ENCODE measurements around the gene IGFN1.
A peak's percentile ranks its signal among the peaks of the same experiment; 100 is the strongest.
"Not testable (repeated sequence)": the region's sequence is repeated elsewhere in the genome, so short reads cannot be mapped to it uniquely, and the experiment has no call there.

The IGFN1 gene

DNA sequence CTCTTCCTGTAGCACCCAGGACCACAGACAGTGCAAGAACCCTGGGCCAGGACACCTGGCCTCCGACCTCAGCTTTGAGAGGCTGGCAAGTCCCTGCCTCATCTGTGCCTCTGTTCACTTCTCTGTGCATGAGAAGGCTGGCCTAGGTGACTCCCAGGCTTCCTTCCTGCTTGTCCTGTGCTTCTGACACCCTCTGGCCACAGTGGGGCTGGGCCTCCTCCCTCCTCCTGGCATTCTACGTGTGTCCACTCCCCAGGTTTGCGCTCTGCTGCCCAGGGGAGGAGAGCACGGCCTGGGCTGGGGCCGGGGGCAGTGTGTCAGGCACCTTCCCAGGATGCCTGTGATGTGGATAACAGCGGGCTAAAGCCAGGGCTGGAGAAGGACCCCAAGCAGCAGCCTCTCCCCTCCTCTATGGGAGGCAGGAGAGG is 62.3 kb downstream of the IGFN1 start:
- no peak overlapping the region for H3K4me3 ChIP-seq (ENCODE audit: low read depth, low read length)
- TF ChIP-seq, protein P1, sequence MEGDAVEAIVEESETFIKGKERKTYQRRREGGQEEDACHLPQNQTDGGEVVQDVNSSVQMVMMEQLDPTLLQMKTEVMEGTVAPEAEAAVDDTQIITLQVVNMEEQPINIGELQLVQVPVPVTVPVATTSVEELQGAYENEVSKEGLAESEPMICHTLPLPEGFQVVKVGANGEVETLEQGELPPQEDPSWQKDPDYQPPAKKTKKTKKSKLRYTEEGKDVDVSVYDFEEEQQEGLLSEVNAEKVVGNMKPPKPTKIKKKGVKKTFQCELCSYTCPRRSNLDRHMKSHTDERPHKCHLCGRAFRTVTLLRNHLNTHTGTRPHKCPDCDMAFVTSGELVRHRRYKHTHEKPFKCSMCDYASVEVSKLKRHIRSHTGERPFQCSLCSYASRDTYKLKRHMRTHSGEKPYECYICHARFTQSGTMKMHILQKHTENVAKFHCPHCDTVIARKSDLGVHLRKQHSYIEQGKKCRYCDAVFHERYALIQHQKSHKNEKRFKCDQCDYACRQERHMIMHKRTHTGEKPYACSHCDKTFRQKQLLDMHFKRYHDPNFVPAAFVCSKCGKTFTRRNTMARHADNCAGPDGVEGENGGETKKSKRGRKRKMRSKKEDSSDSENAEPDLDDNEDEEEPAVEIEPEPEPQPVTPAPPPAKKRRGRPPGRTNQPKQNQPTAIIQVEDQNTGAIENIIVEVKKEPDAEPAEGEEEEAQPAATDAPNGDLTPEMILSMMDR (IDR thresholded peaks at IDR 0.05; ENCODE audit: insufficient read depth, low read length, missing control alignments) = no peak
- ChIA-PET POLR2A (no interaction called here), CTCF (interaction anchor here (0.7 to 7.0 kb wide), 10 partner anchors 12 to 183 kb away, joined by 3 to 349 read pairs (median 12); no protein-coding TSS in a partner anchor)
- DNase-seq (ENCODE audit: low read depth, low spot score) = no peak

DNA sequence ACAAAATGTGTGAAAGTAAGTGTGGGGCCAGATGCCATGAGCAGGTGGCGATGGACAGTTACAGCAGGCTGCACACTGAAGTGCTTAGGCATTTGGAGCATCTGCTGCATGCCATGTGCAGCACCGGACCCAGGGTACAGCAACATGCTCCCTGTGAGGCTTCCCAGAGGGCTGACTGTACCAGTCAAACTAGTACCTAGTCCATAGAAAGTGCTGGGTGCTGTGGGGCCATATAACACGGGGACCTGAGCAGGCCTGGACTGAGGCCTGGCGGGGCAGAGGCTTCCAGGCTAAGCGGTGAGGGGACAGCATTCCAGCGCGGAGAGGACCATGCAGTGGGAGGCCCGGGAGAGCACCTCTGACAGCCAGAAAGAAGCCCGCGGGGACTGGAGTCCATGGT is 62.8 kb downstream of the IGFN1 start:
- TF ChIP-seq, protein P1 (IDR thresholded peaks at IDR 0.05; ENCODE audit: insufficient read depth, low read length, missing control alignments) = no peak
- CTCF ChIA-PET = interaction anchor here (0.9 to 7.0 kb wide), 21 partner anchors 11 to 631 kb away, joined by 3 to 349 read pairs (median 10); no protein-coding TSS in a partner anchor
- no peak for DNase-seq (ENCODE audit: low read depth, low spot score)
- H3K4me3 ChIP-seq (ENCODE audit: low read depth, low read length) = no peak overlapping the region
- POLR2A ChIA-PET = no interaction called here

DNA sequence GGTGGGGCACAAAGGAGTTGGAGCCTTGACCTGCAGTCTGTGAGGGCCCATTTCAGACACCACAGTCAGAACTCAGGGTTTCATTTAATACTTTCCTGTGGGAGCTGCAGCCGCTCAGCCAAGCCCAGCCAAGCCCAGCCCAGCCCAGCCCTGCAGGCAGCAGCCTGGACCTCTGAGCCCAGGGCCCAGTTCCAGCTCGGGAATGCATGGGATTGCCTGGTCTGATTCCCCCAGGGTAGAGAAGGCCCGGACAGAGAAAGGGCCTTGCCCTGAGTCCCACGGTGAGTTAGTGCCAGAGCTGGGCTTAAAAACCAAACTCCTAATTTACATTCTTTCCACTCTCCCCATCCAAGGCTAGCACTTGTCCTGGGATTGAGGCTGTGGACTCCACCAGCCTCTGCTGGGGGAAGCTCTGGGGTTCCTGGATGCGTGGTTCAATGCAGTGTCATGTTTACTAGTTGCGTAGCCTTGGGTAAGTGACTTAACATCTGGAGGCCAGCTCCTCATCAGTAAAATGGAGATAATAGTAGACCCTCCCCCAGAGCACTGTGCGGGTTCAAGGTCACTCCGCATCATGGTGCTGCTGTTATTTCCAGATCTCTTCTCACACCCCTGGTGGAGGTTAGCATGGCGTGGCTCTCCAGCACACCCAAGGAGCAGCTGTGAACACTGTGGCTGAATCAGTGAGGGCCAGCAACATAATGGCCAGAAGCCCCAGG is 63.4 kb downstream of the IGFN1 start:
- no peak overlapping the region for H3K4me3 ChIP-seq (ENCODE audit: low read depth, low read length)
- CTCF ChIA-PET = interaction anchor here (0.6 to 7.0 kb wide), 45 partner anchors 11 to 632 kb away, joined by 3 to 349 read pairs (median 6); no protein-coding TSS in a partner anchor
- POLR2A ChIA-PET = no interaction called here
- DNase-seq (ENCODE audit: low read depth, low spot score) = no peak
- TF ChIP-seq, protein P1 (IDR thresholded peaks at IDR 0.05; ENCODE audit: insufficient read depth, low read length, missing control alignments) = no peak

DNA sequence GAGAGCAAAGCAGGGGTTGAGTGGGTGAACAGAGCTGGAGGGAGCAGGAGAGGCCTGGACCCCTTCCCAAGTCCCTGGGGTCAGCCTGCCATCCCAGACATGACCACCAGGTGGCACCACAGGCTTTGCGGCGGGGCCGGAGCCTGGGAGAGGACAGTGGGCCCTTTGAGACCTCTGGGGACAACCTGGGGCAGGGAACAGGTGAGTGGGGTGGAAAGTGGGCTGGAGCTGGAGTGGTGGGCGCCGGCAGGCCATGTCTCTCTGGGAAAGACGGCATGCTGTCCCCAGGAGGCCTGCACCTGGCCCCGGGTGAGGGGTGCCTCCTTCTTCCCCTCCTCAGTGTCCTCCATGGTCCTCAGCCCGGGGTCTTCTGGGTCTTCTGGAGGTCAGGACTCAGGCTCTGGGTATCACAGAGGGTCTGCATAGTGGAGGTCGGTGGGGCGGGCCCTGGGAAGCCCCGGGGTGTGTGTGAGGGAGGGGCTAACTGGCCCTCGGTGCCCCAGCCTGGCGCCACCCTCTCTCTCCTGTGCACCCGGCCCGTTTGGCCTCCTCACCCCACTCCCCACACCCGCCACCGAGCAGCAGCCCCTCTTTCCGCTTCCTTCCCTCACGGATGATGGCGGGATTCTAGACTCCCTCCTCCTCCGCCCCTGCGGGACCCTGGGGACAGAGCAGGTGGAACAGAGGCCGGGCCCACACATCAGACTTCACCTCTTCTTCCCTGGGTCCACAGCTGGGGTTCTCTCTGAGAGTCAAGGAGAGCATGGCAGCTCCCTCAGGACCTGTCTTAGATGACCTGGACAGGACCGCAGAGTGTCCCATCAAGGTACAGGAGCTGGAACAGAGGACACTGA is 64.2 kb downstream of the IGFN1 start:
- CTCF ChIA-PET = interaction anchor here (0.9 to 7.0 kb wide), 44 partner anchors 10 to 632 kb away, joined by 3 to 349 read pairs (median 6); no protein-coding TSS in a partner anchor

DNA sequence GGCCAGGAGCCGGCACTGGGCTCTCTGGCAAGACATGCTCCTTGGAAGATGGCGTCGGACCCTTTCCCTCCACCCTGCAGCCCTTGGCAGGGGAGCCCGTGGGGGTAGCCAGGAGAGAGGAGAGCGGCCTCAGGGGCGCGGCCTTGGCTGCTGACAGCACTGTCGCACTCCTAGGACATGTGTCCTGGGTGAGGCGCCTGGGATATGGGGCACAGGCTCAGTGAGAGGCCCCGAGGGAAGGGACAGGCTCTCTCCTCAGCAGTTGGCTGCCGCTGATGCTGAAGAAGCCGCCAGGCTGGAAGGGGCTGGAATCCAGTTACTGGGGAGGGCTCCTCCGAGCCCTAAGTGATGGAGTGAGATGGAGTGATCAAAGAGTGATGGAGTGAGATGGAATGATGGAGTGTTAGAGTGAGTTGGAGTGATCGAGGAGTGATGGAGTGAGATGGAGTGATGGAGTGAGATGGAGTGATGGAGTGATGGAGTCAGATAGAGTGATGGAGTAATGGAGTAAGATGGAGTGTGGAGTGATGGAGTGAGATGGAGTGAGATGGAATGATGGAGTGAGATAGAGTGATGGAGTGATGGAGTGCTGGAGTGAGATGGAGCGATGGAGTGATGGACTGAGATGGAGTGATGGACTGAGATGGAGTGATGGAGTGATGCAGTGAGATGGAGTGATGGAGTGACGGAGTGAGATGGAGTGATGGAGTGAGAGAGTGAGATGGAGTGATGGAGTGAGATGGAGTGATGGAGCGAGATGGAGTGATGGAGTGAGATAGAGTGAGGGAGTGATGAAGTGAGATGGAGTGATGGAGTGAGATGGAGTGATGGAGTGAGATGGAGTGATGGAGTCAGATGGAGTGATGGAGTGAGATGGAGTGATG is 65.1 kb downstream of the IGFN1 start:
- DNase-seq (ENCODE audit: low read depth, low spot score) = no peak
- no peak overlapping the region for H3K4me3 ChIP-seq (ENCODE audit: low read depth, low read length)
- ChIA-PET CTCF (interaction anchor here (1.1 to 7.0 kb wide), 15 partner anchors 9 to 170 kb away, joined by 3 to 349 read pairs (median 12); no protein-coding TSS in a partner anchor), POLR2A (no interaction called here)
- TF ChIP-seq, protein P1 (IDR thresholded peaks at IDR 0.05; ENCODE audit: insufficient read depth, low read length, missing control alignments) = no peak

More for the DNA sequence above, 64.2 kb downstream of the IGFN1 start:
- TF ChIP-seq, protein P1 (IDR thresholded peaks at IDR 0.05; ENCODE audit: insufficient read depth, low read length, missing control alignments) = peak; percentile 99
- POLR2A ChIA-PET = no interaction called here
- no peak for DNase-seq (ENCODE audit: low read depth, low spot score)
- H3K4me3 ChIP-seq (ENCODE audit: low read depth, low read length) = no peak overlapping the region

DNA sequence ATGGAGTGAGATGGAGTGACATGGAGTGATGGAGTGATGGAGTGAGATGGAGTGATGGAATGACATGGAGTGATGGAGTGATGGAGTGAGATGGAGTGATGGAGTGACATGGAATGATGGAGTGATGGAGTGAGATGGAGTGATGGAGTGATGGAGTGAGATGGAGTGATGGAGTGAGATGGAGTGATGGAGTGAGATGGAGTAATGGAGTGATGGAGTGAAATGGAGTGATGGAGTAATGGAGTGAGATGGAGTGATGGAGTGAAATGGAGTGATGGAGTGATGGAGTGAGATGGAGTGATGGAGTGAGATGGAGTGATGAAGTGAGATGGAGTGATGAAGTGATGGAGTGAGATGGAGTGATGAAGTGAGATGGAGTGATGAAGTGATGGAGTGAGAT is 67.5 kb downstream of the IGFN1 start:
- DNase-seq (ENCODE audit: low read depth, low spot score); POLR2A ChIA-PET; H3K4me3 ChIP-seq (ENCODE audit: low read depth, low read length): not testable (repeated sequence)
- CTCF ChIA-PET = interaction anchor here (1.3 to 6.6 kb wide), 3 partner anchors 90 to 151 kb away, joined by 3 to 71 read pairs (median 33); no protein-coding TSS in a partner anchor
